MM.1S (cell line): ENCODE results near the gene EVX2.

Experiments
- DNase-seq: peaks from one replicate; pipeline ENCODE4 v3.0.0-alpha.2; 2015
- H2AFZ ChIP-seq: fragments of 300-600 bp; sonication (generic); 2 replicates; pipeline ENCODE4 v1.6.0; 2016; ENCODE audit warnings: antibody characterized with exemption, low read length
- H3F3A ChIP-seq: fragments of 300-600 bp; sonication (generic); 2 replicates; pipeline ENCODE4 v1.6.1; 2016; ENCODE audit warnings: mild to moderate bottlenecking, antibody characterized with exemption, low read length, moderate library complexity, mixed read lengths; ENCODE audit not compliant: insufficient read depth
- H3K27ac ChIP-seq: fragments of 300-600 bp; sonication (generic); 2 replicates; pipeline ENCODE4 v1.5.1; 2016; ENCODE audit warnings: mild to moderate bottlenecking, low read length
- H3K27me3 ChIP-seq: fragments of 300-600 bp; sonication (generic); replicated peaks from 2 replicates; pipeline ENCODE4 v1.6.0; 2016; ENCODE audit warnings: low read length; ENCODE audit not compliant: insufficient read depth
- H3K36me3 ChIP-seq: fragments of 300-600 bp; sonication (generic); replicated peaks from 2 replicates; pipeline ENCODE4 v1.6.1; 2016; ENCODE audit warnings: mild to moderate bottlenecking, low read length, mixed read lengths; ENCODE audit not compliant: insufficient read depth
- H3K4me1 ChIP-seq: fragments of 300-600 bp; sonication (generic); 2 replicates; pipeline ENCODE4 v1.6.1; 2016; ENCODE audit warnings: low read length, mixed read lengths
- H3K4me2 ChIP-seq: fragments of 300-600 bp; sonication (generic); 2 replicates; pipeline ENCODE4 v1.6.0; 2016; ENCODE audit warnings: low read depth, low read length
- H3K4me3 ChIP-seq: fragments of 300-600 bp; sonication (generic); 2 replicates; pipeline ENCODE4 v1.5.1; 2016; ENCODE audit warnings: low read length, mixed read lengths
- H3K79me2 ChIP-seq: fragments of 300-600 bp; sonication (generic); 2 replicates; pipeline ENCODE4 v1.6.1; 2016; ENCODE audit warnings: mixed run types, low read length, mixed read lengths
- H3K9ac ChIP-seq: fragments of 300-600 bp; sonication (generic); 2 replicates; pipeline ENCODE4 v1.6.1; 2016; ENCODE audit warnings: low read length, mixed read lengths
- H3K9me2 ChIP-seq: fragments of 300-600 bp; sonication (generic); replicated peaks from 2 replicates; pipeline ENCODE4 v1.6.1; 2016; ENCODE audit warnings: mild to moderate bottlenecking, low read length, mixed read lengths; ENCODE audit not compliant: insufficient read depth
- H3K9me3 ChIP-seq: fragments of 300-600 bp; sonication (generic); replicated peaks from 2 replicates; pipeline ENCODE4 v1.6.1; 2016; ENCODE audit warnings: mild to moderate bottlenecking, low read length, mixed read lengths; ENCODE audit not compliant: insufficient read depth
- H4K20me1 ChIP-seq: fragments of 300-600 bp; sonication (generic); 2 replicates; pipeline ENCODE4 v1.6.1; 2016; ENCODE audit warnings: mild to moderate bottlenecking, low read length, moderate library complexity, mixed read lengths; ENCODE audit not compliant: insufficient read depth
- EZH2 ChIP-seq: fragments of 300-600 bp; sonication (generic); optimal IDR thresholded peaks from 2 replicates; pipeline ENCODE3; 2017; ENCODE audit warnings: low read depth, mild to moderate bottlenecking, antibody characterized with exemption, low read length, mixed read lengths
- EZH2phosphoT487 ChIP-seq: fragments of 300-600 bp; sonication (generic); IDR thresholded peaks from 2 replicates; pipeline ENCODE4 v1.6.1; 2018; ENCODE audit warnings: antibody characterized with exemption, low read length
- TF ChIP-seq, protein P1 (sequence below): fragments of 300-600 bp; sonication (generic); IDR thresholded peaks from 2 replicates; pipeline ENCODE4 v1.5.1; 2016; ENCODE audit warnings: antibody characterized with exemption, low read length, mixed read lengths

The EVX2 gene

DNA sequence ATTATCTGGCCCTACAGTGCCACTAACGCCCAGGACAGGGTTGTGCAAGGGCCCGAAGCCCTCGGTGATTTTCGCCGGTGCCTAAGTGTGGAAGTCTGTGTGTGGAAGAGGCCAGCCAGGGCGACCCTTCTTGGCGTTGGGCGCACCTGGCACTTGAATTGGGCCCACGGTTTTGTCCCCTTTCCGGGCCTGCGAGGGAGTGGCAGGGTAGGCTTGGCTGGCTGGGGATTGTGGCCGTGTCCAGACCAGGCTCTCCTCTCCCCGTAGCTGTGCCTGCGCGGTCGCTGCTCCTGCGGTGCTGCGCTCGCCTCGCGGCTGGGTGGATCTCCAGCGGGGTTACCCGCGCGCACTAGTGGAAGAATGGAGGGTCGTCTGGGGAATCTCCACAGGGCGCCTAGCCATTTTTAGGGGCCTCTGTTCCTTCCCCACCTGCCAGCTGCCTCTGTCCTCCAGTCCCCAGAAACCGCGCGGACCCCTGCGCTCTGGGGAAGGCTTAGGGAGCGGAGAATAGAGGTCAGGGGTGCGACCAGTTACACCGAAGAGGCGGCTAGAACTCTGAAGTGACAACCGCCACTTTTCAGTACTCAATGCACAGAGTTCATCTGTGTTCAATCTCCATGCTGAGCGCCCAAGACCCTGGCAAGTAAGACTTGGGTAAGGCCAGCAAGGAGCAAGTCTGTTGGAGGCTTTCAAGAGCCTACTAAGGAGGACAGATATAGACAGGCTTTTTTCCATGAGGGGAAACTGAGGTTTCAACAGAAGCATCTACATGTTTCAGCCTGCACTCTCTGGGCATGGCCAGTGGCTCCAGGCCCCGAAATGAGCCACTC is 16.0 kb downstream of the EVX2 start:
- Histone ChIP-seq H3K9me3 (no peaks in the 10 kb centered on the region), H3K27me3 (no peaks in the 10 kb centered on the region), H3K79me2 (no peaks in the 10 kb centered on the region), H3K27ac (no peak overlapping the region), H3K4me2 (no peak overlapping the region), H3F3A (no peaks in the 10 kb centered on the region), H3K4me1 (no peaks in the 10 kb centered on the region), H2AFZ (no peak overlapping the region), H3K9ac (no peak overlapping the region), H3K9me2 (no peaks in the 10 kb centered on the region), H3K36me3 (no peaks in the 10 kb centered on the region), H4K20me1 (no peaks in the 10 kb centered on the region), H3K4me3 (no peak overlapping the region)
- no peak for DNase-seq
- TF ChIP-seq EZH2phosphoT487 (no peak), EZH2 (no peak)
- TF ChIP-seq, protein P1, sequence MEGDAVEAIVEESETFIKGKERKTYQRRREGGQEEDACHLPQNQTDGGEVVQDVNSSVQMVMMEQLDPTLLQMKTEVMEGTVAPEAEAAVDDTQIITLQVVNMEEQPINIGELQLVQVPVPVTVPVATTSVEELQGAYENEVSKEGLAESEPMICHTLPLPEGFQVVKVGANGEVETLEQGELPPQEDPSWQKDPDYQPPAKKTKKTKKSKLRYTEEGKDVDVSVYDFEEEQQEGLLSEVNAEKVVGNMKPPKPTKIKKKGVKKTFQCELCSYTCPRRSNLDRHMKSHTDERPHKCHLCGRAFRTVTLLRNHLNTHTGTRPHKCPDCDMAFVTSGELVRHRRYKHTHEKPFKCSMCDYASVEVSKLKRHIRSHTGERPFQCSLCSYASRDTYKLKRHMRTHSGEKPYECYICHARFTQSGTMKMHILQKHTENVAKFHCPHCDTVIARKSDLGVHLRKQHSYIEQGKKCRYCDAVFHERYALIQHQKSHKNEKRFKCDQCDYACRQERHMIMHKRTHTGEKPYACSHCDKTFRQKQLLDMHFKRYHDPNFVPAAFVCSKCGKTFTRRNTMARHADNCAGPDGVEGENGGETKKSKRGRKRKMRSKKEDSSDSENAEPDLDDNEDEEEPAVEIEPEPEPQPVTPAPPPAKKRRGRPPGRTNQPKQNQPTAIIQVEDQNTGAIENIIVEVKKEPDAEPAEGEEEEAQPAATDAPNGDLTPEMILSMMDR: no peak

DNA sequence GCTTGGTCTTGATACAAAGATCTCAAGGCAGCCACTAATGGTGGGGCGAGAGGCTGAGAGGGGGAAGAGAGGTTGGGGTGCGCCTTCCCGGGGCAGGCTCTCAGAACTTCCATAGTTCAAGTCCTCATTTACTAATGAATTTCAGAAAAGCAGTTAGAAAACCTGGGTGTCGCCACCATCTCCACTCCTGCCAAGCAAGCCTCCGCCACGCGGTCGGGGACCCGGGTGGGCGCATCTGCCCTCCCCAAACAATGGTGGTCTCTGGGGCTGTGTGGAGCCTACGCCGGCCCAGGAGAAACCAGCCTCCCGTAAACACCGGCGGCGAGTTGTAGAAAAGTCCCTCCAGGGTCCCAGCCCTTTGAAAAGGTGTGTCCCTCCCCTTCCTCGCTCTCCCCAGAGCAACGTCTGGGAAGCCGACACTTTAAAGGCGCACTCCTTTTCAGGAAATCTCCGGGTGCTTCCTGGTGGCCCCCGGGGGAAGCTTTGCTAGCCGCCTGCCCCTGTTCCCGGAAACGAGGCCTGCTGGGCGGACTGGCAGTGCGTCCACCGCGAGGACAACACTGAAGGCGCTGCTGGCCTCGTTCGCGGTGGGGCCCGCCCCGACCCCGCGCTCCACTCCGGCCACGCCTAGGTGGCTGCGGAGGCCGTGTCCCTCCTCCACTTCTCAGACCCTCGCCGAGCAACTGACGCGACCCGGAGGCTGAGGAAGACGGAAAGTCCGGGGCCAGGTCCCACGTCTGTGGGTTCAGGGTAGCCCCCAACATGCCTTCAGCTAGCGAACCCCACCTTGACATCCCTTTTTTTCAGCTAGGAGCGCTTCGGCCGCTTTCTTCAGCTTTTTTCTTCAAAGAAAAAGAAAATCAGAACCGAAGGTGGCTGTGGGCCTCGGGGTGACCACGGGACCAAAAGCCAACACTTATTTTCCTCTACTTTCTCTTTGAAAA is 16.8 kb downstream of the EVX2 start:
- Histone ChIP-seq H3K79me2 (no peaks in the 10 kb centered on the region), H3K4me1 (no peaks in the 10 kb centered on the region), H3K9me2 (no peaks in the 10 kb centered on the region), H3K9ac (no peak overlapping the region), H3K27ac (no peak overlapping the region), H4K20me1 (no peaks in the 10 kb centered on the region), H3K27me3 (no peaks in the 10 kb centered on the region), H2AFZ (no peak overlapping the region), H3F3A (no peaks in the 10 kb centered on the region), H3K4me2 (no peak overlapping the region), H3K9me3 (no peaks in the 10 kb centered on the region), H3K36me3 (no peaks in the 10 kb centered on the region), H3K4me3 (no peak overlapping the region)
- TF ChIP-seq EZH2phosphoT487 (no peak), EZH2 (no peak)
- TF ChIP-seq, protein P1: no peak
- no peak for DNase-seq

DNA sequence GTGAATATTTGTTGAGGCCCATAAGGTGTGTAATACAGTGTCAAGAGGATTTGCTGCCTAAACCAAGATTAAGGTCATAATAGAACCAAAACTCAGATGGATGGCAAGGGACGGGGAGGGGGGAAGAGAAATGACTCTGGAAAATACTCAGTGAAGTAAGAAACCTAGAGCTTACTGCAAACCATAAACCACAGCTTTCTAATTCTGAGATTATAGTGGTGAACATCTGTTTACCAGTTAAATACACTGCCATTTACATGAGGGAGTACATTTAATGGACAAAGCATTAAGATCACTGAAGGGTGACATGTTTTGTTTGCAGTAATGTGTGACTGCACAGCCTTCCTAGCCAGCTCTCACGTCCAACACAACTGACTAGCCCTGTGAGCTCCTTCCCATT is 19.8 kb downstream of the EVX2 start:
- no peaks in the 10 kb centered on the region for H3K27me3 ChIP-seq

More for the DNA sequence above, 19.8 kb downstream of the EVX2 start:
- H4K20me1 ChIP-seq: no peaks in the 10 kb centered on the region
- no peaks in the 10 kb centered on the region for H3F3A ChIP-seq
- no peaks in the 10 kb centered on the region for H3K9me2 ChIP-seq
- H3K36me3 ChIP-seq: no peaks in the 10 kb centered on the region
- H3K4me1 ChIP-seq: no peaks in the 10 kb centered on the region
- H3K9ac ChIP-seq: no peak overlapping the region
- TF ChIP-seq EZH2 (no peak), EZH2phosphoT487 (no peak)
- DNase-seq: peak; percentile 26
- H3K79me2 ChIP-seq: no peaks in the 10 kb centered on the region
- H2AFZ ChIP-seq: no peak overlapping the region
- H3K4me3 ChIP-seq: no peak overlapping the region
- H3K4me2 ChIP-seq: no peak overlapping the region
- H3K9me3 ChIP-seq: no peaks in the 10 kb centered on the region
- H3K27ac ChIP-seq: no peak overlapping the region
